OCI-LY1 (cell line): ENCODE data around the gene SHTN1.

Experiments used
- H2AFZ ChIP-seq: fragments of 200-600 bp; sonication (generic), shearing (Covaris generic); 2 replicates; pipeline ENCODE4 v1.6.0; 2014; ENCODE audit warnings: antibody characterized with exemption, mild to moderate bottlenecking, low read length
- H3F3A ChIP-seq: fragments of 200-600 bp; sonication (generic), shearing (Covaris generic); 2 replicates; pipeline ENCODE4 v1.6.0; 2014; ENCODE audit warnings: mild to moderate bottlenecking, antibody characterized with exemption, low read length, moderate library complexity; ENCODE audit not compliant: insufficient read depth
- H3K27ac ChIP-seq: fragments of 200-600 bp; sonication (generic); 2 replicates; pipeline ENCODE4 v1.5.1; 2014; ENCODE audit warnings: low read length, mixed run types, mild to moderate bottlenecking, low read depth; ENCODE audit not compliant: poor library complexity, severe bottlenecking
- H3K27me3 ChIP-seq: fragments of 200-600 bp; sonication (generic); 2 replicates; pipeline ENCODE4 v1.6.0; 2014; ENCODE audit warnings: antibody characterized with exemption, mild to moderate bottlenecking, low read length, moderate library complexity; ENCODE audit not compliant: insufficient read depth
- H3K36me3 ChIP-seq: fragments of 200-600 bp; sonication (generic); 2 replicates; pipeline ENCODE4 v1.6.1; 2014; ENCODE audit warnings: mild to moderate bottlenecking, antibody characterized with exemption, low read length, moderate library complexity, mixed read lengths; ENCODE audit not compliant: insufficient read depth
- H3K4me1 ChIP-seq: fragments of 200-600 bp; sonication (generic); 2 replicates; pipeline ENCODE4 v1.5.1; 2014; ENCODE audit warnings: mild to moderate bottlenecking, low read length, moderate library complexity; ENCODE audit not compliant: insufficient read depth, severe bottlenecking
- H3K4me2 ChIP-seq: fragments of 200-600 bp; sonication (generic), shearing (Covaris generic); 2 replicates; pipeline ENCODE4 v1.6.1; 2014; ENCODE audit warnings: low read length
- H3K4me3 ChIP-seq: fragments of 200-600 bp; sonication (generic); 2 replicates; pipeline ENCODE4 v1.5.1; 2014; ENCODE audit warnings: low read length, low read depth, mild to moderate bottlenecking, mixed read lengths; ENCODE audit not compliant: poor library complexity, severe bottlenecking
- H3K79me2 ChIP-seq: fragments of 200-600 bp; shearing (Covaris generic); 2 replicates; pipeline ENCODE4 v1.6.1; 2016; ENCODE audit warnings: mixed run types, low read length, mixed read lengths; ENCODE audit not compliant: insufficient read depth
- H3K9ac ChIP-seq: fragments of 200-600 bp; sonication (generic), shearing (Covaris generic); 2 replicates; pipeline ENCODE4 v1.6.1; 2014; ENCODE audit warnings: mild to moderate bottlenecking, low read length, mixed read lengths
- H3K9me2 ChIP-seq: fragments of 200-600 bp; sonication (generic), shearing (Covaris generic); 2 replicates; pipeline ENCODE4 v1.6.1; 2014; ENCODE audit warnings: low read depth, mild to moderate bottlenecking, low read length, mixed read lengths
- H3K9me3 ChIP-seq: fragments of 200-600 bp; shearing (Covaris generic); 2 replicates; pipeline ENCODE4 v1.6.1; 2014; ENCODE audit warnings: low read length, mixed read lengths
- H4K20me1 ChIP-seq: fragments of 200-600 bp; sonication (generic), shearing (Covaris generic); 2 replicates; pipeline ENCODE4 v1.6.0; 2016; ENCODE audit warnings: mild to moderate bottlenecking, low read length; ENCODE audit not compliant: insufficient read depth
- CTCF ChIP-seq: fragments of 200-600 bp; sonication (generic), shearing (Covaris generic); IDR thresholded peaks from 2 replicates; pipeline ENCODE4 v1.5.1; 2017; ENCODE audit warnings: mild to moderate bottlenecking, antibody characterized with exemption, low read length, moderate library complexity, mixed read lengths
- EZH2 ChIP-seq: fragments of 200-600 bp; sonication (generic), shearing (Covaris generic); IDR thresholded peaks from 2 replicates; pipeline ENCODE4 v1.8.0; 2017; ENCODE audit warnings: borderline replicate concordance, mixed run types, mild to moderate bottlenecking, antibody characterized with exemption, low read length, moderate library complexity, mixed read lengths

Gene SHTN1

GRCh38 chr10:116973371-116973905, 31.5 kb downstream of the SHTN1 start:
- Histone ChIP-seq H2AFZ (no peak overlapping the region), H3K9me3 (no peaks in the 10 kb centered on the region), H3K9me2 (no peaks in the 10 kb centered on the region), H3K36me3 (no peaks in the 10 kb centered on the region), H3K27ac (no peak overlapping the region), H3K79me2 (no peaks in the 10 kb centered on the region), H4K20me1 (no peaks in the 10 kb centered on the region), H3K9ac (no peak overlapping the region), H3K27me3 (no peaks in the 10 kb centered on the region), H3K4me2 (no peak overlapping the region), H3K4me1 (no peaks in the 10 kb centered on the region), H3K4me3 (no peak overlapping the region), H3F3A (no peaks in the 10 kb centered on the region)
- TF ChIP-seq CTCF: no peak
- no peak for TF ChIP-seq EZH2

DNA sequence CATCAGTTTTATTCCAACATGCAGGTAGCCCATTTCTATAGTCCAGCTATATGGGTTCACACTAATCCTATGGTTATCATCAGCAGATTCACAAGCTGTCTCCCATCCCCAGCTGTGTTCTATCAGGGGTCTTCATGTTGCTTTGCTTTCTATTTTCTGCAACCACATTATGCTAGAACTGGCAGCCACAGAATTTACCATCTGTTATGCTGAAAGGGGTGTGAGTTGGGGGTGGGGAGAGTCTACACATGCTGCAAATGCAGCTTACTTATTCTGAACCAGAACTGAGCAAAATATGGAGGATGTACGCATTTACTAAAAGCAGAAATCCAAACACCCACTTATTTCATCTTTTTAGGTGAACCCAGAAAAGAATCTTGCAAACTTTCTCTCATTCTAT, 32.9 kb downstream of the SHTN1 start:
- Histone ChIP-seq H3K27ac (no peak overlapping the region), H3K4me1 (no peaks in the 10 kb centered on the region)

GRCh38 chr10:116970050-116970449, 34.9 kb downstream of the SHTN1 start:
- no peaks in the 10 kb centered on the region for H3K9me3 ChIP-seq
- H4K20me1 ChIP-seq: no peaks in the 10 kb centered on the region
- no peaks in the 10 kb centered on the region for H3F3A ChIP-seq
- no peak overlapping the region for H3K27ac ChIP-seq
- H3K4me2 ChIP-seq: no peak overlapping the region
- H2AFZ ChIP-seq: no peak overlapping the region
- H3K9ac ChIP-seq: no peak overlapping the region
- no peak for TF ChIP-seq CTCF
- TF ChIP-seq EZH2: no peak
- H3K79me2 ChIP-seq: no peaks in the 10 kb centered on the region
- no peaks in the 10 kb centered on the region for H3K27me3 ChIP-seq
- H3K9me2 ChIP-seq: no peaks in the 10 kb centered on the region
- H3K36me3 ChIP-seq: no peaks in the 10 kb centered on the region
- H3K4me3 ChIP-seq: no peak overlapping the region
- no peaks in the 10 kb centered on the region for H3K4me1 ChIP-seq

More for the DNA sequence above, 32.9 kb downstream of the SHTN1 start:
- no peak overlapping the region for H3K4me3 ChIP-seq
- no peak overlapping the region for H2AFZ ChIP-seq
- TF ChIP-seq CTCF (no peak), EZH2 (no peak)
- no peaks in the 10 kb centered on the region for H3K36me3 ChIP-seq
- H3K9me2 ChIP-seq: no peaks in the 10 kb centered on the region
- no peaks in the 10 kb centered on the region for H3K27me3 ChIP-seq
- H3K79me2 ChIP-seq: no peaks in the 10 kb centered on the region
- H3K4me2 ChIP-seq: no peak overlapping the region
- H3K9ac ChIP-seq: no peak overlapping the region
- H4K20me1 ChIP-seq: no peaks in the 10 kb centered on the region
- no peaks in the 10 kb centered on the region for H3F3A ChIP-seq
- no peaks in the 10 kb centered on the region for H3K9me3 ChIP-seq
